HG02870 (cell line): Measurements from ENCODE around the gene ATP9A.

ENCODE experiments used
- ATAC-seq: cut with Tn5 transposase; IDR thresholded peaks from one replicate; pipeline ENCODE4 v1.9.1; 2021; ENCODE audit warnings: mild to moderate bottlenecking, moderate library complexity; ENCODE audit not compliant: unreplicated experiment

Gene ATP9A

DNA sequence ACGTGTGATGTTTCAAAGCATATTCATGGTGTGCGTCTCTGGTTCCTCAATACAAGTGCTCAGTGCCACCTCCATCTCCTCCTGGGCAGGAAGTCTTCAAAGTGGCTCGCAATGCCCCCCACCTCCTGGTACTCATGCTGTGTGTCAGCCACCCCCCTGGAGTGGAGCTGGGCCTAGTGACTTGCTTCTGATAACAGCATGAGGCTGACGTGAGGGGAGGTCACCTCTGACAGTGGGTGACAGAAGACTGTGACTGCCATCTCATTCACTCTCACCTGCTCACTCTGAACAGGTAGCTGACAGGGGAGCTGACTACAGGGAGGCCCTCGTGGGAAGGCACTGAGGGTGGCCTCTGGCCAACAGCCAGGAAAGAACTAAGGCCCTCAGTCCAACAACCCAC is 133.3 kb downstream of the ATP9A start:
- no peak for ATAC-seq

- ATAC-seq: no peak
Observed at GRCh38 chr20:51634257-51634656, 133.9 kb downstream of the ATP9A start.

DNA sequence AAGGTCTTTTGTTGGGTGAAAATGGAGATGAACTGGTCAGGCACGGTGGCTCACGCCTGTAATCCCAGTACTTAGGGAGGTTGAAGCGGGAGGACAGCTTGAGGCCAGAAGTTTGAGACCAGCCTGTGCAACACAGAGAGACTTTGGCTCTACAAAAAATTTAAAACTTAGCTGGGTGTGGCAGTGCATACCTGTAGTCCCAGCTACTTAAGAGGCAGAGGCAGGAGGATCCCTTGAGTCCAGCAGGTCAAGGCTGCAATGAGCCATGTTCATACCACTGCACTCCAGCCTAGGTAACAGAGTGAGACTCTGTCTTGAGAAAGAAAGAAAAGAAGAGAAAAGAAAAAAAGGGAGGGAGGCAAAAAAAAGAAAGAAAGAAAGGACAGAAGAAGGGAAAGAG is 134.8 kb downstream of the ATP9A start:
- no peak for ATAC-seq

- no peak for ATAC-seq
Observed at GRCh38 chr20:51631953-51632352, 136.2 kb downstream of the ATP9A start.

GRCh38 chr20:51631011-51631950 is 136.9 kb downstream of the ATP9A start:
- no peak for ATAC-seq

- ATAC-seq: no peak
Observed at GRCh38 chr20:51629399-51630058, 138.7 kb downstream of the ATP9A start.

- ATAC-seq: no peak
Observed at GRCh38 chr20:51628533-51629398, 139.4 kb downstream of the ATP9A start.

DNA sequence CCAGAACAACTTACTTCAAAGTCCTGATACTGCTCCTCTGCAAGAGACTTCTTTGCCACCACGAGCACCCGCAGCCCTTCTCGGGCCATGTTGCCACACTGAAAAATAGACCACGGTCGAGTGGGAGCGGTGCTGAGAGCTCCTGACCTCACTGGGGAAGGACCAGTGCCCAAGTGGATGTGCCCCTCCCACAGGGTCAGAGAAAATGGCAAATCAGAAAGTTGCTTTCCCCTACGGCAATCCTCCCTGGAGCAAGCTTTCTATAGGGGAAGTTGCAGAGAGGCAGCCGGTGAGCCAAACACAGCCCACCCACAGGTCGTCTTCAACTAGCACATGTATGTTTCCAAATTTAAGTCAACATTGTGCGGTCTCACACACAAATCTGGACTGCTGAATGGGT is 140.6 kb downstream of the ATP9A start:
- no peak for ATAC-seq

- no peak for ATAC-seq
Observed at GRCh38 chr20:51625105-51625504, 143.1 kb downstream of the ATP9A start.

DNA sequence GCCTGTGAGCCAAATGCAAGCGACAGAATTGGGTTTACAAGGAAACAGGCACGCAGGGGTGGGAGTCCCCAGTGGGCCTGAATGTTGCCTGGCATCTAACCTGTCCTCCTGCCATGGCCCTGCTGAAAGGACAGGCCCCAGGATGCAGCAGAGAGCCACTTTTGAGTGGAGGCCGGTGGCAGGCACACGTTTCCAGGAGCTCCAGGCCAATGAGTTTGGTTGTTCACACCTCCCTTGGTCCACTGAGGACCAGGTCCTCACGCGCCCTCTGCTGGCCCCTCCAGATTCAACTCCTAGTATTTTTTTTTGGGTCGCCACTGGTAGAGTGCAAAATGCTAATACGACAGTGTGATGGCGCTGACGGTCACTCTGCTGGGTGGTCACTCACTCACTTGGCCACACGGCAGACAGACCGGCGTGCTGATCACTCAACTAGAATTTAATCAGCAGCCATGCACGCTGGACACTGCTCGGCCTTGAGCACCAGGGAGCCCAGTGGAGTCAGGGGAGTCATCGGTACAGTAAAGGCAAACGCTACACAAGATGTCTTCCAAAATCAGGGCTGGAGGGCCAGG is 143.9 kb downstream of the ATP9A start:
- no peak for ATAC-seq

- ATAC-seq: no peak
Observed at GRCh38 chr20:51623255-51623654, 144.9 kb downstream of the ATP9A start.

DNA sequence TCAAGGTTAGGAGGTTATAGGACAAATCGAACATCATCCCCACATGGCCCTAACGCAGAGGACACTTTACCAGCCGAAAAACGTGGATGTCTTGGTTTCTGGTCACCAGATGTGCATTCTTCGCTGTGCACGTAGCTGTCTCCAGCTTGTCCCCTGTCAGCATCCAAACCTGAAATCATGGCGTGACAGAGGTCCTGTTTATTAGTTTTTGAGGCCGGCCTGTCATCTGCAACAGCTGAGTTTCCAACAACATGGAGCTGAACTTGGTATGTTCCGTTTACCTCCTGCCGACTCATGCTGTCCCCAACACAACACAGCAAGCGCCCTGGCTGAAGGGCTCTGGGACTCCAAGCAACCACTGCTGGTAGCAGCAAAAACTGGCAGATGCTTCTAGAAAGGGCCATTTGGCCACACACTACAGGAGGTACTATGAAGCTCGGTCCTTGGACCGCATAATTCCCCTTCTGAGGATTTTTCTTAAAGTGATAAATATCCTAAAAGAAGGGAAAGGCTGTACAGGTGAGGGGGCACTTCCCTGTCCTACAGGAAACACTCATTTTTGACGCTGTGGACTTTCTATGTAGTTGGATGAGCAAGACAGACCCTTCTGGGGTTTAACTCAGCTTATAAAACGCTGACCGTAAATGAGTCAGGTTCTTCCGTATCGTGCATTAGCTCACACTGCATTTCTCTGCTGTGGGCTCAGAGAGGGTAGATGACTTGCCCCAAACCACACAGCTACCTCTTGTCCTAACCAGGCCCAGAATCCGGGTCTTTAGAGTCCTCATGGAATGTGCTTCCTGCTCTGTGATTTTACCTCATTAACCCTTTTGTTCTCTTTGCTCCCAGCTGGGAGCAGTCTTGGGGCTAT is 146.0 kb downstream of the ATP9A start:
- no peak for ATAC-seq

DNA sequence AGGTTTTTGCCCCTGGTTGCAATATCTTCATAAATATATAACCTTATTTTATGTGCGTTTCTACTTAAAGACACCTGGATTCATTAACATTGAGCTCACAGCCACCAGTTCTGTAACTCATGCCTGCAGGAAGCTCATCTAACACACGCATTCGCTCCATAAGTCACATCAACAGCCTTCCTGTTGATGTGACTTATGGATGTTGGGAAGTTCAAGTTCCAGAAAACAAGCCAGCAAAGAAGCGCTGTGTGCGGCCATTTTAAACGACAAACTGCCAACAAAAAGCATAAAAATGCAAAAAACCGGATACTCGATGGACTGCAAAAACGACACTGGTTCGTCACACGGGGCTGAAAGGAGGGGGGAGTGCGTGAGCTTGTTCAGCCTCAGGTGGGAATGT is 147.8 kb downstream of the ATP9A start:
- no peak for ATAC-seq

DNA sequence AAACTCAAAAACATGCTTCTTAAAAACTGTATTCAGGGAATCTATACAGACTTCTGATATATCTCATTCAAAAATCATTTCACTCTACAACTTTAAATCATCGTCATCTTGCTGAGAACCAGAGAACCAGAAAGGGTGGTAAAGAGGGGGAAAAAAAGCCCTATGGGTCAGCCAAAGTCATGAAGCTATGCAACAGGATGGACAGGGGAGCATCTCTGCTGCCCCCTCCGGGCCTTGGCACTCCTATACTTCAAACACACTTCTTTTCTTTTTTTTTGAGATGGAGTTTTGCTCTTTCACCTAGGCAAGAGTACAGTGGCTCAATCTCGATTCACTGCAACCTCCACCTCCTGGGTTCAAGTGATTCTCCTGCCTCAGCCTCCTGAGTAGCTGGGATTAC is 152.1 kb downstream of the ATP9A start:
- no peak for ATAC-seq

DNA sequence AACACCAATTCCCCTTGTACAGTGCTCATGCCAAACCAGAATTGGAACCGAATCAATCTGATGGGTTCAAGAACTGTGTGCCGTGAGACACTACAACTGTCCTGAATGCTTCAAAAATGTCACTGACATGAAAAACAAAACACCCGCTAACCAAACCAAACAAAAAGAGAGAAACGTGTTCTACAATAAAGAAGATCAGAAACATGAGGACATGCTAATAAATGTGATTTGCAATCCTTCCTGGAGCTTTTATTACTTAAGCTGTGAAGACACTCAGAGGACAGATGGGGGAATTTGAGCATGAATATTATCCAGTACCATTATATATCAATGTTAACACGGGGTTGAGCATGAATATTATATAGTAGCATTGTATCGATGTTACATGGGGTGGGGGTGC is 153.5 kb downstream of the ATP9A start:
- no peak for ATAC-seq

- no peak for ATAC-seq
Observed at GRCh38 chr20:51613580-51613979, 154.6 kb downstream of the ATP9A start.

DNA sequence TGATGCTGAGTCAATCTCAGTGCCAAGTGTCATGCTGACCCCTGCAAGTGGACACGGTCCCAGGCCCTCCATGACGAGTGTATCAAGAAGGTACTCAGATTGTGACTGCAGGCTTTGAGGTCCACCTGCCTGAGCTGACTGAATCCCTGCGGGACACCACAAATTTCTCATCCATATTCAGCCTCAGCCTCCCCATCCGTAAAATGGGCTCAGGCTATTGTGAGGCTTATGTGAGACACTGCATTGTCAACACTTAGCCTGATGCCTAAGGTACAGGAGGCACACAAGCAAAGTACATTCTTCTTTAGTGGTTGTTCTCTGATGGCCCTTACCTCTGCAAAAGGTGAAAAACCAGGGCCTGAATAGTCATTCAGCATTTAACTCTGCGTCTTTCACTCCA is 155.3 kb downstream of the ATP9A start:
- no peak for ATAC-seq

- no peak for ATAC-seq
Observed at GRCh38 chr20:51611625-51611890, 156.6 kb downstream of the ATP9A start.

DNA sequence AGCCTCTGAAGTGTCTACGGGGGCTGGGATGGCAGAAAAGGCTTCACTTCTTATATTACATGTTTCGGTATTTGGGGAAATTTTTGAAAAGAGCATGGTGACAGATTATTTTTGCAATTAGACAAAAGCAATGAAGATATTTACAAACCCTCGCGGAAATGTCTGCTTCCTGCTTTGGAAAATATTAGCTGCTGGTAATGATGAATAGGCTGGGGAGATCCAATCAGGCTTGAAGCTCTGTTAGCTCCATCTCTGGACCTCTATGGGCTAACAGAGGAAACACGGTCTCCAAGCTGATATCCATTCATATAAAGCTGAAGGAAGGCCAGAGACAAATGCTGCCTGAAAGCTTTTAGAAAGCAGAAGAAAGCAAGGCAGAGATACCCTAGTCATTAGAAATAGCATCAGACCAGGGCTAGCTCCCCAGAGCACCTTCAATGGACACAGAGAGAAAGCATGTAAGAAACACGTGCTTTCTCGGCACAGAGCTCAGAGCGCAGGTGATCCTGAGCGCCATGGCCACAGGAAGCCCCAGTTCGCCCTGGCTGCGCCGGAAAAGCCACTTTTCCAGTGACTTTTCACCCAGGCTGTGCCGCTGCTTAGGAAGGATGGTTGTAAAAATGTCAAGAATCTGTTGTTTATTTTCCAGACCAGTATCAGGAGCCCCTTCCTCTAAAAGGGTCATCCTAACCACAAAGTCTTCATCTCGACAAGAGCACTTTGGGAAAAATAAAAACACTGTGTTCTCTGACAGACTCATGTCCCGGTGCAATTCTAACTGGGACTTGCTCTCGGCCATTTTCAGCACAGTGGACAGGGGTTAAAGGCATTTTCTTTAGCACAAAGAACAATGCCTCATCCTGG is 157.2 kb downstream of the ATP9A start:
- ATAC-seq: no peak
